CMK (cell line): ENCODE results near the gene UBTD2.
"Not testable (repeated sequence)": the region's sequence is repeated elsewhere in the genome, so short reads cannot be mapped to it uniquely, and the experiment has no call there.

Source experiments
- DNase-seq: peaks from one replicate; pipeline ENCODE4 v3.0.0-alpha.2; 2010; ENCODE audit warnings: low read depth

Gene UBTD2

DNA sequence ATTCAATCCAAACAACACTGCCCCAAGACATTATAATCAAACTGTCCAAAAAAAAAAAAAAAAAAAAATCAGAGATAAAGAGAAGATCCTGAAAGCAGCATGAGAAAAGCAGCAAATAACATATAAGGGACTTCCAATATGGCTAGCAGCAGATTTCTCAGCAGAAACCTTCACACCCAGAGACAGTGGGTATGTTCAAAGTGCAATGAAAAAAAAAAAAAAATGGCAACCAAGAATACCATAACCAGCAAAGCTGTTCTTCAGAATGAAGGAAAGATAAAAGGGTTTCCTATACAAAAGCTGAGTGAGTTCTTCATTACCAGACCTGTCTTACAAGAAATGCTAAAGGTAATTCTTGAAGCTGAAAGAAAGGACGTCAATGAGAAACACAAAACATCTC is 32.1 kb downstream of the UBTD2 start:
- no peak for DNase-seq

DNA sequence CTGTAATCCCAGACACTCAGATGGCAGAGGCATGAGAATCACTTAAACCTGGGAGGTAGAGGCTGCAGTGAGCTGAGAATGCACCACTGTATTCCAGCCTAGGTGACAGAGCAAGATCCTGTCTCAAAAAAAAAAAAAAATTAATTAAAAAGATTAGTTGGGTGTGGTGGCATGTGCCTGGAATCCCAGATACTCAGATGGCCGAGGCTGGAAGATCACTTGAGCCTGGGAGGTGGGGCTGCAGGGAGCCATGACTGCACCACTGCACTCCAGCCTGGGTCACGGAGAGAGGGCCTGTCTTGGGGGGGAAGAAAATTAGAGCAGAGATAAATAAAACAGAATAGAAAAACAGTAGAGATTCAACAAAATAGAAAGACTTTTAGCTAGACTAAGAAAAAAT is 34.9 kb downstream of the UBTD2 start:
- no peak for DNase-seq

DNA sequence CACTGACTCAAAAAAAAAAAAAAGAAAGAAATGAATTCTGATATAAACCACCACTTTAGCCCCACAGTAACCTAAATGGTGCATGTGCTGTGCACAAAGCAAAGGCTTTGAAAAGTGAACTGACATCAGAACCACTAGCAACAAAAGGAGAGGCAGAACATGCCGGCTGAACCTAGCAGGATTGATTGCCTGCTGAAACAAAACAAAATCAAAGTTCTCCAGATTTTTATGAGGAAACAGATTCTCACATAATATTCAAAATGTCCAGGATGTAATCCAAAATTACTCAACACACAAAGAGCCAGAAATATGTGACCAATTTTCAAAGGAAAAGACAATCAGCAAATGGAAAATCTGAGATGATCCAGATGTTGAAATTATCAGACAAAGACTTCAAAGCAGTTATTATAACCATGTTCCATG is 37.9 kb downstream of the UBTD2 start:
- no peak for DNase-seq

DNA sequence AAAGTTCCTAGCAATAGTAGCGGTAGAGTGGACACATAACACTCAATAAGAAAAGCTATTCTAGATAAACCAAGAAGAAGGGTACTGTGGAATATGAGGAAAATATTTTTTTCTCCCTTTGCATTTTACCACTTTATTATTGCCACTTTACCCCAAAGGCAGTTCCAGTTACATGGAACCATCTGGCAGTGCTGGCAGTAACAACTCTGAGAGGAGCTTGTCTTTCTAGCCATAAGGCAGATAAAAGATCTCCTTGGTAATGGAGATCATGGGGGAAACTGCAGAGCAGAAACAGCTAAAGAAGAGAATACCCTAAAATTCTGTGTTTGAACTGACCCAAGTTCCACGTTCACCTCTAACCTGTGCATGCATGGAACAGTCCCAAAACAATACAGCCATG is 38.5 kb downstream of the UBTD2 start:
- no peak for DNase-seq

DNA sequence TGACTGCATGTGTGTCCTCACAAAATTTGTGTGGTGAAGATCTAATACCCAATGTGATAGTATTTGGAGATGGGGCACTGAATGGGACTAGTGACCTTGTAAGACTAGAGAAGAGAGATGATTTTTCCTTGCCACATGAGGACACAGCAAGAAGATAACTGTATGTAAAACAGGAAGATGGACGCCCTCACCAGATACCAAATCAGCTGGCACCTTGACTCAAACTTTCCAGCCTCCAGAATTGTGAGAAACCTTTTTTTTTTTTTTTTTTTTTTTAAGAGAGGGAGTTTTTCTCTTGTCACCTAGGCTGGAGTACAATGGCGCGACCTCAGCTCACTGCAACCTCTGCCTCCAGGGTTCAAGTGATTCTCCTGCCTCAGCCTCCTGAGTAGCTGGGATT is 40.3 kb downstream of the UBTD2 start:
- DNase-seq = no peak

DNA sequence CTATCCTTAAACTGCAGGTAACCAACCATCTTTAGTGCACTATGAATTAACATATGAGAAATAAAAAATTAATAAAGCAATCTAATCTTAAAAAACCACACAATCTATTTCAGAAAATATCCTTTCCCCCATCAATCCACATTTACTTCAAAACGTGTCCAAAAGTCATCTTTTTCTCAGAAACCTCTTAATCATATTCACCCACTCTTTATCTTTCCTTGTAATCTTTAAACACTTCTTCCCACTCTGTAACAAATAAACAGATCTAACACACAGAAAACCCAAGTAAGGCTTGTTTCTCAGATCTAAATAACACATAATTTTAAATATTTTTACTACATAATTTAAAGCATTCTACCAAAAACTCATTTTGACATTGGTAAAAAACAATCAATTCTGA is 45.2 kb downstream of the UBTD2 start:
- no peak for DNase-seq

DNA sequence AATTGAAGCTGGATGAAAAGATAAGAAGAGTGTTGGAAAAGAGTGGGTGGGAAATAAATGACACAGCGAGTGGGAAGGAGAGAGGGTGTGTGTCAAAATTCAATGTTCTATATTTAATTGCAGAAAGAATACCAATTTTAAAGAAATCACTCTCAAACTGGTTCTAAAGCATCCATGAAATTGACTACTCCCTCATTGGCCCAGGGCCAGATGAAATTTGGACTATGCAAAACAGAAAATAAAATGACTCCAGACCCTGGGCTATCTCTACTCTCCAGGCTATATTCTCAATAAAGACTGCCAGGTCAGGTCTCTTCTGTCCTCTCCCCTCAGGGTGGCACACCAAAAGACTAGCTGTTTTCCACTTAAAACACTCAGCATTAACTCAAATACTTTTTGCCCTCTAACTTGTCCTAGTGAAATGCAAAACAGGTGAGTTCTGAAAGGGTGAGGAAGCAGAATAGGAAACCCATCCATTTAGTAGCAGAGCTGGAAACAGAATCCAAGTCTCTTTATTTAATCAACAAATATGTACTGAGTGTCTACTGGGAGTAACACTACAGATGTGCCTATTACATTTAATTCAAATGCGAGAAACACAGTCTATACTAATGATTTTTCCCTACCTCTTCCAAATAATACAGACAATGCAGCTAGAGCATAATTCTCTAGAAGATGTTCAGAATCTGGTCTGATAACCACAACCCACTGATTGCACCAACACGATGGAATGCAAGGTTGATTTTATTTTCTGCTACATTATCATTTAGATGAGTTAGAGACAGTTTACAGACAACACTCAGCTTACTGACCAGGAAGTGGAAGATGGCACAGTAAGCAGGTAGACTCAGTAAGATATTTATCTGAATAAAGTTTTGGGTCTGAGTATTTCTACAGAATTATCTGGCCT is 47.5 kb downstream of the UBTD2 start:
- no peak for DNase-seq

DNA sequence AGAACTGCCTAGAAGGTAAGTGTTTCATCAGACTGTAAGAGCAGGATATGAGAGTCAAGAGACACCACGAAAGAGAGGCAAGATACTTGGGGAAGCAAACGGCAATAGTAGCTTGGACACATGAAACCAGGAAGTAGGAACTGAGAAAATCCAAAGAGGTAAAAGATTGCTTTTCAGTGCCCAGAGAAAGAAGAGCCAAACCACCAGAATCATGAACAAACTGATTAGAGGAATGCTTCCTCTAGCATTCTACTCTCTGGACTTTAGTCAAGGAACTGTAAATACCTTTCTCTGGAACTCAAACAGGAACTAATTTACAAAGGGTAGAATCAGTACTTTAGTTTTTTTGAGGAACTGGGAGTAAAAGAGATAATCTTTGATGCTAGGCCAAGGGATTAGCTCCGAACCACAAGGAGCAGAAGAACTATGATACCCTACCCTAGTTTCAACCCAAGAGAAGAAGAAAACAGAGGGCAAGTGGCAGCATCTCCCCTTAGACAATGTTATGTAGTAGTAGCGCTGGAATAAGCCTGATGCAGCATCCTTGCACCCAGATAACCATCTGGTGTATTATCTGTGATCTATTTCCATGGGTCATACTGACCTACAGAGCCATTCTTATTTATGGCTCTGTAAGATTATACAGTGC is 48.3 kb downstream of the UBTD2 start:
- DNase-seq = no peak

DNA sequence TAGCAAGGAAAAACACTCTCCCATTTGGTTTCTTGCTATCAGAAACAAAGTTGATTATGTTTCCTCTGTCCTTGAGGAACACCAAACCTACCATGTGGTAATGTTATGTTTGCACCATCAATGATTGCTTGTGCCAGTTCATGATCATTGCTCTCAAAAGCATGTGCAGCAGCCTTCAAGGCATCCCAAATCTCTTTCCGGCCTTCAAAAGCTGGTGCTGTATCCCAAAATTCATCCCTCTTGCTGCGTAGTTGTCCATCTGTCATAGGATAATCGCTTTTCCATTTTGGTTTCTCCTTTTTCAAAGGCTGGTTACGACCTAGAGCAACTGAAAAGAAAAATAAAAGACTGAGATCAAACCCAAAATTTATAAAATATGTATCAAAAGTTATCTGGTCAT is 49.5 kb downstream of the UBTD2 start:
- no peak for DNase-seq

DNA sequence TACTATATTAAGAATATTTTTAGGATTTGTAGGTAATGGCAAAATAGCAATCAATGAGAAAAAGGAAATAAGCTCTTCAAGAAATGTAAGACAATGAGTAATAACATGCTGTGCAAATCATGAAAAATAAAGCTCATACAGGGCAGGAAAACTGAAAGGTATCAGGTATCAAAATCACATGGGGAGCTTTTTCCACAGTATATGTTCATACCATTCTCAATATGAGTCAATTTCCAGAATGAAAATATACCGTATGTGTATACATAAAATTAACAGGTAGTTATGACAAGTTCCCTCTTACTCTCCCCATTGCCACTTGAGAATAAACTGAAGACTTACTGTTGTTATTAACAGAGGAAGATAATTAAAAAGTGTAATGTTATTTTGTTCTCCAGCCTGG is 53.7 kb downstream of the UBTD2 start:
- no peak for DNase-seq

DNA sequence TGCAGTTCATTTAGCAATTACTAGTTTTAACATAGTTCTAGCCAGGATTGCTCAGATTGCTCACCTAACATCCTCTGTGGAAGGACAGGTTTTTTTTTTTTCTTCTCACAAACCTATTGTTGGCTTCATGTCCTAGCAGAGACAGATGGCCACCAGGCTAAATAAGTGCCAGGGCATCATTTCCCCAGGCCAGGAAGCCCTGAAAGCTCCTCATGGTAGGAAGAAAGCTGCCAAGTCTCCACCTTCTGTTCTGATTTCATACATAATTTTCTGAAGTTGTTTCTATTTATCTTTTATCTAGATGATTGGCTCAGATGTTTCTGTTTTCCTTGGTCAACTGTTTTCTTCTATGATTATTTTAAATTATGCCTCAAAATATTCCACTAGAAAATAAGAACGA is 58.6 kb downstream of the UBTD2 start:
- no peak for DNase-seq

DNA sequence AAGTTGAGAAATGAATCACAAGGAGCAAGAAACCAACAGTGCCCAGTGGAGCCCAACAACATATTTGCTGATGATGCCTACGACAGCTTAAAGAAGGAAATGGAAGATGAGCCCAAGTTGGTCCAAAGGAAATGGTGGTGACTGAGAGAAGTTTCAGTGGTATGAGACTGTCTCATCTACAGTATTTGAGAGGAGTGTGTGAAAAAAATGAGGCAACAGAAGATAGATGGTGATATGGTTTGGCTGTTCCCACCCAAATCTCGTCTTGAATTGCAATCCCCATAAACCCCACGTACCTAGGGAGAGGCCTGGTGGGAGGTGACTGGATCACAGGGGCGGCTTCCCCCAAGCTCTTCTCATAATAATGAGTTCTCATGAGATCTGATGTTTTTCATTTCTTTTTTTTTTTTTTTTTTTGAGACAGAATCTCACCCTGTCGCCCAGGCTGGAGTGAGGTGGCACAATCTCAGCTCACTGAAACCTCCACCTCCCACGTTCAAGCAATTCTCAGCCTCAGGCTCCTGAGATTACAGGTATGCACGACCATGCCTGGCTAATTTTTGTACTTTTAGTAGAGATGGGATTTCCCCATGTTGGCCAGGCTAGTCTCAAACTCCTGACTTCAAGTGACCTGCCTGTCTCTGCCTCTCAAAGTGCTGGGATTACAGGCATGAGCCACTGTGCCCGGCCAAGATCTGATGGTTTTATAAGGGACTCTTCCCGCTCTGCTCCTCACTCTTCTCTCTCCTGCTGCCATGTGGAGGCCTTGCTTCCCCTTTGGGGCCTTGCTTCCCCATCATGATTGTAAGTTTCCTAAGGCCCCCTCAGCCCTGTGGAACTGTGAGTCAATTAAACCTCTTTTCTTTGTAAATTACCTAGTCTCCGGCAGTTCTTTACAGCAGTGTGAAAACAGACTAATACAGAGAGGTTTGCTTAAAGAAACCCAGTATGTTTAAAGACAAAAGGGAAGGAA is 59.4 kb downstream of the UBTD2 start:
- no peak for DNase-seq

DNA sequence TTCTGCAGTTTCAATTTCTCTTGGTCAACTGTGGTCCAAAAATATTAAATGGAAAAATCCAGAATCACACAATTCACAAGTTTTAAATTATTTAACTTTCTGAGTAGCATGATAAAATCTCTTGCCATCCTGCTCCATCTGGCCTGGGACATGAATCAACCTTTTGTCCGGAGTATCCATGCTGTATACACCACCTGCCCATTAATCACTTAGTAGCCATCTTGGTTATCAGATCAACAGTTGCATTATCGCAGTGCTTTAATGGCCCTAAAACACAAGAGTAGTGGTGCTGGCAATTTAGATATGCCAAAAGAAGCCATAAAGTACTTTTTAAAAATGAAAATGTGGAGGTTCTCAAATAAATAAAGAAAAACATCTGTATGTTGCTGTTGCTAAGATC is 64.3 kb downstream of the UBTD2 start:
- DNase-seq = no peak

DNA sequence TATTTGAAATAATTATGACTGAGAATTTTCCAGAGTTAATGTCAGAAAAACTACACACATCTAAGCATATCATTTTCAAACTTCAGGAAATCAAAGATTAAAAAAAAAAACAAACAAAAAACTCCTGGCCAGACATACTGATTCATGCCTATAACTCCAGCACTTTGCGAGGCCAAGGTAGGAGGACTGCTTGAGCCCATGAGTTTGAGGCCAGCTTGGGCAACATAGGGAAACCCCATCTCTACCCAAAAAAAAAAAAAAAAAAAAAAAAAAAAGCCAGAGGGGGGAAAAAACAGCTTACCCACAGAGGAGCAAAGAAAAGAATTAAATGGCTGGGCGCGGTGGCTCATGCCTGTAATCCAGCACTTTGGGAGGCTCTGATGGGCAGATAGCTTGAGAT is 67.2 kb downstream of the UBTD2 start:
- no peak for DNase-seq

DNA sequence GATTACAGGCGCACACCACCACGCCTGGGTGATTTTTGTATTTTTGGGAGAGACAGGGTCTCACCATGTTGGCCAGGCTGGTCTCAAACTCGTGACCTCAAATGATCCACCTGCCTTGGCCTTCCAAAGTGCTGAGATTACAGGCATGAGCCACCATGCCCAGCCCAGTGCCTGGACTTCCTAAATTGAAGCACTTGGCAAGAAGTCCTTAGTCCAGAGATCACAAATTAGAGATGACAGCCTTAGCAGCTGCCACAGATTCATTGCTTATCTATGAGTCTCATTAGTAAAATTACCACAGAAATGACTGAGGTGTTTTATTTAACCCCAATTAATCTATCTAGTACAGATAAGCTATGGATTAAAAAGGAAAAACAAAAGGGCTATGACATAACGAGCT is 70.4 kb downstream of the UBTD2 start:
- DNase-seq = no peak

DNA sequence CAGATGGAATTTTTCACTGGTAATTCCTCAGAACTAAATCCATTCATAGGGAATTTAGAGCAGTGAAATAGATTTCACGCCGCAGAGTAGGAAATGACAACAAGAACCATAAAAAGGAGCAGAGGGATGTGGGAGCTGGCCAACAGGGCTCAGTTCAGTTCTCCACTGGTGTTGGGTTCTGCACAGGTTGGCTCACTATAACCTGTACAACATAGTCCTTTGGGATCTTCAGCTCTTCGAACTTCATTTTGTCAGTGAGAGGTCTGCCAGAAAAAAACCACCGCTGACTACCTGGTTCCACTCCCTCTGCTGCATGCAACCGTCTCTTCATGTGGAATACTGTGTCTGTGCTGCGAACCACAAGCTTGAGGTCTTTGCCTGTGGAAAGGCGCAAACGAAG is 71.9 kb downstream of the UBTD2 start:
- DNase-seq = no peak

DNA sequence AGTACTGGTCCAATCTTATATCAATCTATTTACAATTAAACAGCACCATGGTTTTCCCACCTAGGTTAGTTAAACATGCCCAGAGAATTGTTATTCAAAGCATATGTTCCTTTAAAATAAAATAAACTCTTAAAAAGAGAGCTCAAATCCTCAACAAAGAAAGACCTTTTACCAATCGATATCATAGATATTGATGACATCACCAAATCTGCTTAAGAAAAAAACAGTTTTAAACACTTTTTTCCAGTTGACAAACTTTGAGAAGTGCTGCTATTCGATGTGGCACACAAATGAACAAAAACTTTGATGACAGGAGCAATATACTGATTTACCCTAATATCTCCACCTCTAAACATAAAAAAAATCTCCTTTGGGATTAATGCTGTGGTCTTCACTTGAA is 73.8 kb downstream of the UBTD2 start:
- no peak for DNase-seq

DNA sequence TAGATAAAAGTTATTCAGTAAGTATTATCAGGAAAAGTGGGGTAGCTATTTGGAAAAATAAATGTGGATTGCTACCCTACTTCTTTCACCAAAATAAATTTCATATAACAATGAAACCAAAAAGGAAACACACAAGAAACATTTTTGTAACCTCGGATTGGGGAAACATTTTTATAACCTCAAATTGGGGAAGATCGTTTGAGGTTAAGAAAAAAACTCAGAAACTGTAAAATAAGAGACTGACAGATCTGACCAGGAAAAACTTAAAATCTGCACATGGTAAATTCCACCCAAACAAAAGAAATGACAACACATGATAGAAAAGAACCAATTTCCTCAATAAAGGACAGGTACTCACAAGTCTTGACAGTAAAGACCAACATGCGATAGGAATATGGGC is 76.1 kb downstream of the UBTD2 start:
- DNase-seq = no peak

DNA sequence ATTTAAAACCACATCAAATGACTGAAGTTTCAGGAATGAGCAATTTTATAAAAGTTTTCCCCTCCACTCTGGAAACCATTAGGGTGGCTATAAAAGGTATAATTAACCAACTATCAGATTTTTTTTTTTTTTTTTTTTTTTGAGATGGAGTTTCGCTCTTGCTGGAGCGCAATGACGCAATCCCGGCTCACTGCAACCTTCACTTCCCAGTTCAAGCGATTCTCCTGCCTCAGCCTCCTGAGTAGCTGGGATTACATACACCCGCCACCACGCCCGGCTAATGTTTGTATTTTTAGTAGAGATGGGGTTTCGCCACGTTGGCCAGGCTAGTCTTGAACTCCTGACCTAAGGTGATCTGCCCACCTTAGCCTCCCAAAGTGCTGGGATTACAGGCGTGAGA is 77.6 kb downstream of the UBTD2 start:
- DNase-seq = not testable (repeated sequence)

DNA sequence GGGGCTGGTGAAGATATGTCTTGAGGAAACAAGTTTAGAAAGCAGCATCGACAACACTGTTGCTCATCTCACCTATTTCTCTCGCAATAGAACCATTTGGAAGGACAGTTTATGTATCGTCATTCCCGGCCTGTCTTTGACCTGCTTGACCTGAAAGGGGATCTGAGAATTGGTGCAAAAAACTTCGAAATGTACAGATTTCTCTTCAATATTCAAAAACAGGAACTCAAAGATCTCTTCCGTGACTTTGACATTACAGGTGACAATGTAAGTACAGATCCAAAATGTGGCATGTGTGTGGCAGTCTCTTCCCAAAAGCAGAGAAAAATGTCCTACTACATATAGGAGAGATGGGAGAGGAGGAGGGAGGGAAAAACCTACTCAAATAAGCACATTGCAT is 83.1 kb downstream of the UBTD2 start:
- DNase-seq = no peak

DNA sequence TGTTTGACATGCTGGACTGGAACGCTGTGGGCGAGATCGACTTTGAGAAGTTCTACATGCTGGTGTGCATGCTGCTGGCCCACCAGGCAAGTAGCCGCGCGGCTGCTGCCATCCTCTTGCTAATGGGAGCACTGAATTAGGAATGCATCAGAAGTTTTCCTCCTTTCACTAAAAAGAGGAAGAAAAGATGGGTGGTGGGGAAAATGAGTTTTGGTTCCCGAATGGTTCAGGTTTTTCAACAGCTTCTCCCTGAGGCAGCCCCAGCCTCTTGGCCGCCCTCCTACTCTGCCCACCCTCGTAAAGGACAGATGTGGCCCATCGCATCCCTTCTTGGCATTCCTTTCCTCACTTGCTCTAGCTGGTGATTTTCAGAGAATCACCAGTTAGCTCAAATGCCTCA is 84.1 kb downstream of the UBTD2 start:
- no peak for DNase-seq

DNA sequence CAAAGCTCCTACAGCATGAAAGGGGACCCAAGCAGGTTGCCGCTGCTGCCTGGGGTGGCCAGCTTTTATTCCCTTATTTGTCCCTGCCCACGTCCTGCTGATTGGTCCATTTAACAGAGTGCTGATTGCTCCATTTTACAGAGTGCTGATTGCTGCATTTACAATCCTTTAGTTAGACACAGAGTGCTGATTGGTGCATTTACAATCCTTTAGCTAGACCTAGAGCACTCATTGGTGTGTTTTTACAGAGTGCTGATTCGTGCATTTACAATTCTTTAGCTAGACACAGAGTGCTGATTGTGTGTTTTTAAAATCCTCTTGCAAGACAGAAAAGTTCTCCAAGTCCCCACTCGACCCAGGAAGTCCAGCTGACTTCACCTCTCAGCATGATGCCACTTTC is 85.8 kb downstream of the UBTD2 start:
- not testable (repeated sequence) for DNase-seq
